Transverse colon (tissue), 4 donors: Measurements from ENCODE around the gene ATAD3C.

ENCODE experiments used
- CTCF ChIP-seq, 5 experiments: fragments of 200-600 bp in 3 of 5; fragments of 450-650 bp in 2 of 5; sonication (generic) in 3 of 5; IDR thresholded peaks; 1 replicate in 2 of 5; 2 replicates in 3 of 5; pipeline ENCODE4 v1.5.1; 2016 to 2017; ENCODE audit warnings: antibody characterized with exemption in 5 of 5, inconsistent platforms in 3 of 5, mild to moderate bottlenecking in 2 of 5, moderate library complexity in 1 of 5
- EP300 ChIP-seq: sonication (generic); formaldehyde crosslinking; IDR thresholded peaks from one replicate; pipeline ENCODE4 v1.6.1; 2017; ENCODE audit warnings: antibody characterized with exemption, low read depth
- POLR2A ChIP-seq: fragments of 450-650 bp; IDR thresholded peaks from one replicate; pipeline ENCODE4 v1.6.1; 2016; ENCODE audit warnings: antibody characterized with exemption, mild to moderate bottlenecking, moderate library complexity
- POLR2AphosphoS5 ChIP-seq, 3 donors: sonication (generic); formaldehyde crosslinking; IDR thresholded peaks; one replicate each; pipeline ENCODE4 v1.6.1; 2016; ENCODE audit warnings: antibody characterized with exemption in 3 of 3

GRCh38 chr1:1425426-1425752 lies 24.1 kb upstream of the ATAD3C start:
- no peak for TF ChIP-seq POLR2A
- no peak for TF ChIP-seq CTCF (IDR thresholded peaks at IDR 0.05)
- no peak for TF ChIP-seq POLR2AphosphoS5 (IDR thresholded peaks at IDR 0.05)
- no peak for TF ChIP-seq EP300
